ENCODE measurements around the gene ORAI1.
"Not testable (repeated sequence)": the region's sequence is repeated elsewhere in the genome, so short reads cannot be mapped to it uniquely, and the experiment has no call there.

Gene ORAI1

GRCh38 chr12:121649819-121650353 is 23.6 kb downstream of the ORAI1 start:
- DNase-seq, result no peak

GRCh38 chr12:121651320-121651719 is 25.0 kb downstream of the ORAI1 start:
- no peak for DNase-seq

GRCh38 chr12:121652767-121653497 is 26.6 kb downstream of the ORAI1 start:
- no peak for DNase-seq

- no peak for DNase-seq
Measured at GRCh38 chr12:121653999-121654398, 27.7 kb downstream of the ORAI1 start.

DNA sequence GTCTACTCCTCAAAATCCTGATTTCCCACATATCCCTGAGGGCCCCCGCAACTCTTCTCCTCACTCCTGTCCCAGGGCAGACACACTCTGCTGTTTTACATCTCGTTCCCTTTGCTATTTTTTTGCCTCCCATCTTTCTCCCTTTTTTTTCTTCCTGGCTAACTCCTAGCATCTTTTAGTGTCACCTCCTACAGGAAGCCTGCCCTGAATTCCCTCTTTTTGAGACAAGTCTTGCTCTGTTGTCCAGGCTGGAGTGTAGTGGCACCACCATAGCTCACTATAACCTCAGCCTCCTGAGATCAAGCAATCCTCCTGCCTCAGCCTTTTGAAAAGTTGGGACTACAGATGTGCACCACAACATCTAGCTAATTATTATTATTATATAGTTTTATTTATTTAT is 29.8 kb downstream of the ORAI1 start:
- no peak for DNase-seq

- no peak for DNase-seq
Measured at GRCh38 chr12:121657305-121658008, 31.1 kb downstream of the ORAI1 start.

- DNase-seq, result not testable (repeated sequence)
Measured at GRCh38 chr12:121661353-121662105, 35.2 kb downstream of the ORAI1 start.

DNA sequence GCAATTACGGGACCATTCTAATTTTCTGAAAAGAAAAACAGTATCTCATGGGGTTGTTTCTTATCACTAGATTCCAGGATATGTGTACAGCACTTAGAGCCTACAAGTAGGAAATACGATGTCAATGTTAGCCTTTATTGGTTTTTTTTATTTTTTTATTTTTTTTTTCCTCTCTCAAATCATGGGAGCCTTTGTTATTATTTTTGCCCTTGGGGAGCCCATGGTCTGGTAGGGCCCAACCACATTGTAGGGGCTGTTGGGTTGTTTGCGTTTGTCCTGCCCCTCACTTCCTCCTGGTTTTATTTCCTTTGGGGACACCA is 37.2 kb downstream of the ORAI1 start:
- no peak for DNase-seq

DNA sequence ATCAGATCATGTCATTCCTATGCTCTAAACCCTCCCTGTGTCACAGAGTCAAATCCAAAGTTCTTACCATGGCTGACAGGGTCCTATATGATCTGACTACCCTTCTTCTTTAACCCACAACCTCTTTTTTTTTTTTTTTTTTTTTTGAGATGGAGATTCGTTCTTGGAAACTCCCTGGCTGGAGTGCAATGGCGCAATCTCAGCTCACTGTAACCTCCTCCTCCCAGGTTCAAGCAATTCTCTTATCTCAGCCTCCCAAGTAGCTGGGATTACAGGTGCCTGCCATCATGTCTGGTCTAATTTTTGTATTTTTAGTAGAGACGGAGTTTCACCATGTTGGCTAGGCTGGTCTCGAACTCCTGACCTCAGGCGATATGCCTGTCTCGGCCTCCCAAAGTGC is 40.5 kb downstream of the ORAI1 start:
- not testable (repeated sequence) for DNase-seq

DNA sequence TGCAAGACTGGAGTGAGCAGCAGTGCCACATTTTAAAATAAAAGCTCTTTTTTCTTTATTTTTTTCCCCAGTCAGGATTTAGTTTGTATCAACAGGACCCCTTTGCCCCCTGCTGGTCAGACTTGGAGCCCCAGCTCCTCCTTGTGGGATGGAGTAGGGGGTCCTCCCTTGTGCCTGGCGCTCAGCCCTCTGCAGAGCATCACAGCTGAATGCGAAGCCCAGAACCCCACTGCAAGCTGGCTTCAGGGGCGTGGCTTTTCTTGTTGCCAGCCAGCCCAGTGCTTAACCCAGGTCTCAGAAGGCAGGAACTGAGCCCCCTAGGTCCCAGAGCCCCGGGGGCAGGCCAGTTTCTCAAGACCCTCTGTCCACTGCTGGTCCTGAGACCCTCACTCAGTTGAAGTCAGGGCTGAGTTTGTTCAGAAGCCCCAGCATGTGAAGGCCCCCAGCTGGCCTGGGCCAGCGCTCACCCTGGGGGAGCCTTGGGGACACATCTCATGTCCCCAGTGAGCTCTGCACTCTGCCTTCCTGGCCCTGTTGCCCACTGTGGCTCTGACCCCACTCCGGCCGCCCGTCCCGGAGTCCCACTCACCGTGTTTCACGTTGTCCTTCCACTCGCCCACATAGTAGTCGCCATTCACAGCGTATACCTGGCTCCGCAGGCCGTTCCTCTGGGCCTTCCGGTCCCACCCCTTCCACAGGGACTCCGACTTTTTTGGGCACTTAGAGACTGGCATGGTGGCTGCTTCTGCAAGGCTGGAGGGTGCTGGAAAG is 42.6 kb downstream of the ORAI1 start:
- no peak for DNase-seq

DNA sequence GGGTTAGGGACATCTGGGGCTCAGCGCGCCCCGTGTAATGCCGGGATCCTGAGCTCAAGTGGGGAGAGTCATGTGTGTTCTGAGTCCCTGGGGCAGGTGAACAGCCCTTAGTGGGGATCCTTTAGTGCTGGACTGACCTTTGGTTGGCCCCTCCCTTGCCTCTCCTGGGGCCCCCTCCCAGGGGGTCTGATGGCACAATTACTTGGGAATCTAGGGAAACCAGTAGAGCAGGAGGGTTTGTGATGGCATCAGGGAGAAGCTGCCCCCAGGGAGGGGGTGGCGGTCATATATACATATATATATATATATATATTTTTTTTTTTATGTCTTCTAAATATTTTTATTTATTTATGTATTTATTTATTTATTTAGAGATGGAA is 43.2 kb downstream of the ORAI1 start, which contains the start of gene MORN3:
TSS of gene MORN3 (minus strand) at position 134 of the 380 bp plus-strand sequence. CDS start 171 bp downstream, outside the sequence.
- no peak for DNase-seq

DNA sequence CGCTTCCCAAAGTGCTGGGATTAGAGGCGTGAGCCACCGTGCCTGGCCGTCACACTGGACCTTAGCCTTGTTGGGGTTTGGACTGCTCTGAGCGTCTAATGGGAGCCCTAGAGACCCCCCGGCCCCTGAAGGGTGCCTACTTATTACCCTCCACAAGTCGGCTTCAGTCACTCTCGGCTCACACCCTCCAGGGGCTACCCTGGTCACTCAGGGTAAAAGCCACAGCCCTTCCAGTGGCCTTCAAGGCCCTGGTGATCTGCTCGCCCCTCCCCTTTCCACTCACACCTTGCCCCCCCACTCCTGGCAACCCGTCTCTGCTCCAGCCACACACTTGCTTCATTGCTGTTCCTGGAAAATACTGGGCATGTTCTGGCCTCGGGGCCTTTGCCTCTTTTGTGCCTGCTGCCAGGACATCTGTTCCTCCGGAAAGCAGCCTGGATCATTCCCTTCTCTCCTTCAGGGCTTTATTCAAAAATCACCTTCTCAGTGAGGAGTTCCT is 46.7 kb downstream of the ORAI1 start:
- no peak for DNase-seq

GRCh38 chr12:121676190-121676589 is 49.9 kb downstream of the ORAI1 start:
- no peak for DNase-seq

- DNase-seq, result no peak
Measured at GRCh38 chr12:121678305-121678704, 52.0 kb downstream of the ORAI1 start.

- DNase-seq, result no peak
Measured at GRCh38 chr12:121678716-121679300, 52.5 kb downstream of the ORAI1 start.

GRCh38 chr12:121679661-121680197 is 53.4 kb downstream of the ORAI1 start:
- DNase-seq, result not testable (repeated sequence)

DNA sequence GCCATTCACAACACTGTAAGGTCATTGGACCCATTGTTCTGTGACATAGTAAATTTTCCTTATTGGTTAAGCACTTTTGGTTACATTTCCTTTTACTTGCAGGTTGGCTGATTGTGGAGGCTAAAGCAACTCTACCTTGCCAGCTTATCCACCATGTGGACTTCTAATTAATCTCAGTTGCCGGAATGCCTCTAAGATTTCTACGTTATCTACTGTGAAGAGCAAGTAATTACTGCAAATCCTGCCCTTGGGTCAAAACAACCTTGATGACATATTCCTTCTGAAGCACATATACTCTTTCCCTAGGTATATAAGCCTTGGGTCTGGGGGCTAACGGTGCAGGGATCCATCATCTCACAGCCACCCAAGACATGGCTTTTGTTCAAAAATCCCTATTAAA is 62.6 kb downstream of the ORAI1 start:
- no peak for DNase-seq

DNA sequence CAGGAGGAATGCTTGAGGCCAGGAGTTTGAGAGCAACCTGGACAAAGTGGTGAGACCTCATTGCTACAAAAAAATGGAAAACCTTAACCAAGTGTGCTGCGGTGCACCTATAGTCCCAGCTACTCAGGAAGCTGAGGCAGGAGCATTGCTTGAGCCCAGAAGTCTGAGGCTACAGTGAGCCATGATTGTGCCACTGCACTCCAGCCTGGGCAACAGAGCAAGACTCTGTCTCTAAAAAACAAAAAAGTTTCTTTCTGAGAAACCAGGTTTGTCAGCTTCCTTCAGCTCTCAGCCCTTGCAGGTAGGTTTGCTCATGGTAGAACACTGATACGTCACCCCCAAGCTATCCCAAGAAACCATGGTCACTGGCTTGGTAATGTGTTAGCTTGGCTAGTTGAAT is 63.1 kb downstream of the ORAI1 start:
- no peak for DNase-seq
